ENCODE data around the gene LCOR.

DNA sequence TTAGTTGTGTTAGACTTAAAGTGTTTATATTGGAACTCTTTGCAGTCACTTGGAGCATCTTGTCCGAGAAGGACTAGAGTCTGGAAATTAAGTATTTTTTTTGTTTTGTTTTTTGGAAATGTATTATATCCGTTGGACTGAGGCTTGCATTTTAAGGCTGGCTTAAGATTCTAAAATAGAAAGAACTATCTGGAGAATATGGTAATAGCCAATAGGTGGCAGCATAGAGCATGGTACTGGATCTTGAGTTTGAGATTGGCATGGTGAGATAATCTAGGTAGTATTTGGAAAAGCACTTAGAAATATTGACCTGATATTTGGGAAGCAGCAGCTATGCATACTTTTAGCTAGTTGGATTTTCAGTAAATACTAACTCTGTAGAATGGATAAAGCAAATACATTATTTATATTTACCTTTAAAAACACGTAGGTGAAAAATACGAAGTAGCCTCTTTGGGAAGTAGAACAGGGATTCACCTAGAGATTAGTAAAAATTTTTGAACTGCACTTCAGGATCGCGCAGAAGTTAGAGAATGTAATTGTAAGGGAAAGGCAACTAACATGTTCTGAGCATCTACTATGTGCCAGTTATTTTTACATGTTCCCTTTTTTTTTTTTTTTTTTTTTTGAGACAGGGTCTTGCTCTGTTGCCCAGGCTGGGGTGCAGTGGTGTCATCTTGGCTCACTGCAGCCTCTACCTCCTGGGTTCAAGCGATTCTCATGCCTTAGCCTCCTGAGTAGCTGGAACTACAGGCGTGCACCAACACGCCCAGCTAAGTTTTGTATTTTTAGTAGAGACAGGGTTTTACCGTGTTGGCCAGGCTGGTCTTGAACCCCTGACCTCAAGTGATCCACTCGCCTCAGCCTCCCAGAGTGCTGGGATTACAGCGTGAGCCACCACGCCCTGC lies 78.6 kb downstream of the LCOR start:
- TF ChIP-seq, protein P1, sequence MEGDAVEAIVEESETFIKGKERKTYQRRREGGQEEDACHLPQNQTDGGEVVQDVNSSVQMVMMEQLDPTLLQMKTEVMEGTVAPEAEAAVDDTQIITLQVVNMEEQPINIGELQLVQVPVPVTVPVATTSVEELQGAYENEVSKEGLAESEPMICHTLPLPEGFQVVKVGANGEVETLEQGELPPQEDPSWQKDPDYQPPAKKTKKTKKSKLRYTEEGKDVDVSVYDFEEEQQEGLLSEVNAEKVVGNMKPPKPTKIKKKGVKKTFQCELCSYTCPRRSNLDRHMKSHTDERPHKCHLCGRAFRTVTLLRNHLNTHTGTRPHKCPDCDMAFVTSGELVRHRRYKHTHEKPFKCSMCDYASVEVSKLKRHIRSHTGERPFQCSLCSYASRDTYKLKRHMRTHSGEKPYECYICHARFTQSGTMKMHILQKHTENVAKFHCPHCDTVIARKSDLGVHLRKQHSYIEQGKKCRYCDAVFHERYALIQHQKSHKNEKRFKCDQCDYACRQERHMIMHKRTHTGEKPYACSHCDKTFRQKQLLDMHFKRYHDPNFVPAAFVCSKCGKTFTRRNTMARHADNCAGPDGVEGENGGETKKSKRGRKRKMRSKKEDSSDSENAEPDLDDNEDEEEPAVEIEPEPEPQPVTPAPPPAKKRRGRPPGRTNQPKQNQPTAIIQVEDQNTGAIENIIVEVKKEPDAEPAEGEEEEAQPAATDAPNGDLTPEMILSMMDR (conservative IDR thresholded peaks at IDR 0.05 in 1 of 2, IDR thresholded peaks at IDR 0.05 in 1 of 2; ENCODE audit: low read depth in 1 of 2, low read length in 2 of 2) = peak; percentile 55 to 70
- no peak for TF ChIP-seq EZH2 (IDR thresholded peaks at IDR 0.05; ENCODE audit: low read length, missing control alignments)

Measured in fibroblast of lung (primary cell).